ENCODE results near the gene RBM47.
"Not testable (repeated sequence)": the region's sequence is repeated elsewhere in the genome, so short reads cannot be mapped to it uniquely, and the experiment has no call there.

Gene RBM47

GRCh38 chr4:40406340-40406739 lies 223.3 kb downstream of the RBM47 start:
- DNase-seq (ENCODE audit: low read depth): no peak

GRCh38 chr4:40405193-40405592 lies 224.5 kb downstream of the RBM47 start:
- no peak for DNase-seq (ENCODE audit: low read depth)

- no peak for DNase-seq (ENCODE audit: low read depth)
These were observed 226.6 kb downstream of the RBM47 start for GRCh38 chr4:40403081-40403480.

GRCh38 chr4:40402556-40402955 lies 227.1 kb downstream of the RBM47 start:
- no peak for DNase-seq (ENCODE audit: low read depth)

- DNase-seq (ENCODE audit: low read depth): no peak
These were observed 228.0 kb downstream of the RBM47 start for GRCh38 chr4:40401631-40402030.

GRCh38 chr4:40401096-40401495 lies 228.6 kb downstream of the RBM47 start:
- no peak for DNase-seq (ENCODE audit: low read depth)

- no peak for DNase-seq (ENCODE audit: low read depth)
These were observed 230.1 kb downstream of the RBM47 start for GRCh38 chr4:40399578-40399977.

GRCh38 chr4:40395908-40396793 lies 233.5 kb downstream of the RBM47 start:
- DNase-seq (ENCODE audit: low read depth): no peak

- DNase-seq (ENCODE audit: low read depth): no peak
These were observed 234.3 kb downstream of the RBM47 start for GRCh38 chr4:40395166-40395900.

- no peak for DNase-seq (ENCODE audit: low read depth)
These were observed 235.4 kb downstream of the RBM47 start for GRCh38 chr4:40394236-40394635.

GRCh38 chr4:40392241-40392640 lies 237.4 kb downstream of the RBM47 start:
- not testable (repeated sequence) for DNase-seq (ENCODE audit: low read depth)

- DNase-seq (ENCODE audit: low read depth): no peak
These were observed 239.7 kb downstream of the RBM47 start for GRCh38 chr4:40389986-40390385.

- no peak for DNase-seq (ENCODE audit: low read depth)
These were observed 241.4 kb downstream of the RBM47 start for GRCh38 chr4:40388239-40388638.

GRCh38 chr4:40380647-40381046 lies 249.0 kb downstream of the RBM47 start:
- DNase-seq (ENCODE audit: low read depth): no peak

- DNase-seq (ENCODE audit: low read depth): no peak
These were observed 250.4 kb downstream of the RBM47 start for GRCh38 chr4:40379248-40379647.

GRCh38 chr4:40378619-40379018 lies 251.0 kb downstream of the RBM47 start:
- no peak for DNase-seq (ENCODE audit: low read depth)

GRCh38 chr4:40377512-40378365 lies 251.9 kb downstream of the RBM47 start:
- peak; percentile 19 for DNase-seq (ENCODE audit: low read depth)

- no peak for DNase-seq (ENCODE audit: low read depth)
These were observed 254.0 kb downstream of the RBM47 start for GRCh38 chr4:40375620-40376019.

GRCh38 chr4:40375095-40375494 lies 254.6 kb downstream of the RBM47 start:
- DNase-seq (ENCODE audit: low read depth): no peak

GRCh38 chr4:40373636-40374035 lies 256.0 kb downstream of the RBM47 start:
- DNase-seq (ENCODE audit: low read depth): no peak

Data from ELR (cell line).